ENCODE results near the gene ARL1.

GRCh38 chr12:101351682-101352081 is 55.9 kb downstream of the ARL1 start:
- TF ChIP-seq CTCF (conservative IDR thresholded peaks at IDR 0.05; ENCODE audit: low read length) (no peak), EZH2phosphoT487 (IDR thresholded peaks at IDR 0.05; ENCODE audit: borderline replicate concordance) (no peak)
